NCI-H69 (cell line): ENCODE data around the gene GALK2.
A peak's percentile ranks its signal among the peaks of the same experiment; 100 is the strongest.
"Not testable (repeated sequence)": the region's sequence is repeated elsewhere in the genome, so short reads cannot be mapped to it uniquely, and the experiment has no call there.

Experiments
- DNase-seq: peaks from one replicate; lab custom pipeline; 2025; lab: John Stamatoyannopoulos, UW

The GALK2 gene

GRCh38 chr15:49223536-49224274 is 53.7 kb downstream of the GALK2 start:
- peak; percentile 15 for DNase-seq

- peak; percentile 56 for DNase-seq
These were observed 55.7 kb downstream of the GALK2 start for GRCh38 chr15:49225572-49226281.

- DNase-seq, result no peak
These were observed 57.6 kb downstream of the GALK2 start for GRCh38 chr15:49227602-49228001.

GRCh38 chr15:49229922-49230321 is 59.9 kb downstream of the GALK2 start:
- no peak for DNase-seq

DNA sequence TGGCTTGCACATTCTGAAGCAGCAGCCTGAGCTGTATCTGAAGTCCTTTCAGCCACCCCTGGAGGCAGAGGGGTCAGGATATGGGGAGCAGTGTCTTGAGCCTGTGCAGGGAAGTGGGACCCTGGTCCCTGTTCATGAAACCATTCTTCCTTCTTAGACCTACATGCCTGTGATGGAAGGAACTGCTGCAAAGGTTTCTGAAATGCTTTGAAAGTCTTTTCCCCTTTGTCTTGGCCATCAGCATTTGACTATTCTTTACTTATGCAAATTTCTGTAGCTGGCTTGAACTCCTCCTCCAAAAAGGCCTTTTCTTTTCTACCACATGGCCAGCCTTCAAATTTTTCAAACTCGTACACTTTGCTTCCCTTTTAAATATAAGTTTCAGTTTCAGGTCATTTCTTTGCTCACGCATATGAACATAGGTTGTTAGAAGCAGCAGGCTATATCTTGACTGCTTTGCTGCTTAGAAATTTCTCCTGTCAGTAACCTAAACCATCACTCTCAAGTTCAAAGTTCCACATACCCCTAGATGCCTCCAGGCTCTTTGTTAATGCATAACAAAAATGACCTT is 62.3 kb downstream of the GALK2 start:
- DNase-seq, result no peak

DNA sequence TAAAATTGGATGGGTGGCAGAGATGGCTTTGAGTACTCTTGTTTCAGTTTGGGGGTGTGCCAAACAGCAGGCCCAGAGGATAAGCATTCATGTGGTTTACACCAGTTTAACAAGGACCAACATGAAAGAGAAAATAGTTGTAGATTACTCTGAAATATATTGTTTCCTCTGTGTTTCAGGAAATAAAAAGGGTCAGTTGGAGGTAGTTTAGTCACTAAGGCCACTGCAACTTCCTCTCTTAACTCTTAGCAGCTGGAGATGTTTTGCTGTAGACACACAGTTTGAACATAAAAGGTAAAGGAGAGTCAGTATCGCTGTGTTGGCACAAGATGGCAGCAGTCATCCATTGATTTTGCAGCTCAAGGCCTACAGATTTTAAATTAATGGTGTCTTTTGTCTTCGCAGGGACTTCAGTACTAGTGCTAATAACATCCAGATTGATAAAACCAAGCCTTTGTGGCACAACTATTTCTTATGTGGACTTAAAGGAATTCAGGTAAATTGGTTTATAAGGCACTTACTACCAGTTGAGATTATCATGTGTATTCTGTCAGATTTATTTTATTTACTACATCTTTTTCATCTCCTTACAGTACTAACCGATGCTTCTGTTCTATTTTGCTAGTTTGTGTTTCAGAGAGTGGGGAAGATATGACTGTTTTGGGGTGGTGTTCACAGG is 65.5 kb downstream of the GALK2 start:
- DNase-seq, result peak; percentile 76

GRCh38 chr15:49236869-49237268 is 66.8 kb downstream of the GALK2 start:
- DNase-seq, result no peak

- peak; percentile 6 for DNase-seq
These were observed 68.3 kb downstream of the GALK2 start for GRCh38 chr15:49238342-49238741.

- DNase-seq, result no peak
These were observed 69.1 kb downstream of the GALK2 start for GRCh38 chr15:49239105-49239504.

DNA sequence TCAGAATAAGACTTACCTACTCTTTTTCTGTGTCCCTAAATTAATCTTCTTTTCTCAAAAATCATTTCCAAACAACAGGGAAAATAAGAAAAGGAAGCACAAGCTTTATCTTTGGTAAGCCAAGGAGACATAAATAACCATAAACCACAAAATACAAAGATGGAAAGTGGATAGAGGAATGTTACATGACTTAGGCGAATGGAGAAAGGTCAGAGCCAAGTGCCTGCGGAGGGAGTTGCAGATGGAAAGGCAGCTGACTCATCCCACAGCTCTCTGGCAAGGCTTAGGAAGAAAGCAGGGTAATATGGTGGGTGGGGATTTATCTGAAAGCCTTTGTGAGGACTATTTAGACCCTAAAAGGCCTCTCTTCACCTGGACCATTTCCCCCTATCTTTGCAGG is 72.8 kb downstream of the GALK2 start:
- DNase-seq, result no peak

DNA sequence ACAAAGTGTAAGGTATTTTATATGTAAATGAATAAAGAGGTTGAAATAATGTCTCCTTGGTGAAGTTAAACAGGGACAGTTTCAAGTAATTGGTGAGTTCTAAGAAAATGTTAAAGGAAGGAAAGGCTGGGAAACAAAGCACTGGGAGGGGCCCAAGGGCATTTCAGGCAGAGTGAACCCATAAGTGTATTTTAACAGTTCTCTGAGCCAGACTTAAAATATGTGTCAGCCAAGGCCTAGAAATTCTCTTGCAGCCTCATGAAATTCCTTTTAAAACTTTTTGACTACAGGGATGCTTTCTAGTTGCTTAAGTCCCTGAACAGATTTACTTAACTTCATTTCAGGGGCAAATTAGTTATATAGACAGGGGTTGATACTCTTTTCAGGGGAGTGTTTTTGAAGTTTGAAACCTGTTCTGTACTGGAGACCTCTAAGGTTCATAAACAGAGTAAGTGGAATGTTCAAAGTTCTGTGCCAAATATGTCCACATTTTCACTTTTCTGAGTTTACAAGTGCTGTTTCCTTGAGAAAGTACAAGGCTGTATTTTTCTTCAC is 77.6 kb downstream of the GALK2 start:
- DNase-seq, result no peak

GRCh38 chr15:49248291-49248690 is 78.2 kb downstream of the GALK2 start:
- peak; percentile 65 for DNase-seq

DNA sequence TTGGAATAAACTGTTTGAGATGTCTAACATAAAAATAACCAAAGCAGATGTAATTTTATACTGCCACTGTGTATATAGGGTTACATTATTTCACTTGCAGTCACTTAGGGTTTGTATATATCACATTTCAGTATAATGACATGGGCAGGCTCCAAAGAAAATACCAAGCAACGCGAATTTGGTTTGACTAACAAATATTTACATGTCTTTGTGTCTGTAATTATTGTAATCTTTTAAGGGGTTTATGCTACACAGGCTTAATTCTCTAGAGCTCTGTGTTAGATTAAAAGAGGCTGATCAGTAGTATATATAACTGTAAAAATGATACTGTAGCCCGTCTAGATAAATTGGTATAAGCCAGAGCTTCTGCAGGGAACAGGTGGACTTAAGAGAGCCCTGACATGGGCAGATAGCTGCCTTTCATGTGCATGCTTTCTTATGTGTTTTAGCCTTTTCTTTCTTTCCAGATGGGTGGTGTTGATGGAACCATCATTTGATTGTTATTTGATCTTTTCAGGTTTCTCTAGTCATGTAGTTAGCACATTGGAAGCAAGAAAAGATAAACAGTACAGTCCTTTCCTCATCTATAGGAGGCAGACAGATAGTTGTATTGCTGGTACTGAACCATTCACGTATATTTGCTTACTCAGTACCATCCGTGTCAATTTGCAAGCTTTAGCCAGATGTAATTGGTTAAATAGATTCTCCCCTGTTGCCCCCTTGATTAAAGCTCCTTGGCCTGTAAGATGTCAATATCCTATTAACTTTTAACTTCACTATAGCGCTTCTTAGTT is 86.1 kb downstream of the GALK2 start:
- DNase-seq, result peak; percentile 86

- DNase-seq, result not testable (repeated sequence)
These were observed 95.1 kb downstream of the GALK2 start for GRCh38 chr15:49265117-49265516.

- DNase-seq, result peak; percentile 41
These were observed 95.9 kb downstream of the GALK2 start for GRCh38 chr15:49265911-49266310.

DNA sequence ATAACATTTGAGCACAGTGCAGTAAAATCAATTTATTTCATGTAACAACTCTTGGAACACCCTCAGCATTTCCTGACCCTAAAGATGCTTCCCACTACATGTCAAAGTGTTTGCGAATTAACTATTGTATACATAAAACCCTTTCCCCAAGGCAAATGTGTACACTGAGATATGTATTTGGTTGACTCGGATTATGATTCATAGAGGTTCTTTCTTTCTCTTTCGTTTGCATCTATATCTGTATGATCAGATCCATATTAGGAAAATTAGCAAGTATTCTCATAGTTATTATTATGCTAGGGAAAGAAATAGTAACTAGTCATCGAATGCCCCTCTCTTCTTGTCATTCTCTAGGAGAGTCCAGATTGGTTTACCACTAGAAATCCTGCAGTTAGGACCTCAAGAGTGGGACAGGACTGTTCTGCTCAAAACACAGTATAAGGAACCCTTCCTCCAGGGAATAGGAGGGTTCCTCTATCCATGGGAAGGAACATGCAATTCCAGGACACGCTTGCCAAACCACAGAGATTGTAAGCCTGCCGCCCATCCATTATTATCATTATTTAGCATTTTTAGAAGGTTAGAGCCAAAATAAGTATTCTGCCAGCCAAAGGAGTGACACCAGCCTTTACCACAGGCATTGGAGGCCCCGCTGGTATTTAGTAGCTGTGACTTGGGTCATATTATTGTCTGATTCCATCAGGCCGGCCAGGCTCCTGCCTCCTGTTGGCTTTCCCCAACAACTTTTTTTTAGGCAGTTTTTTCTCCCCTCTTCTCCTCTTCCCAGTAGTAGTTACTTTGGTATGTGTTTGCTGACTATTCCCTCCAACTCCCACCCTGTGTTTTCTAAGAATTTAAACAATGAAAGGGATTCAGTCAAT is 100.7 kb downstream of the GALK2 start:
- no peak for DNase-seq

GRCh38 chr15:49273734-49274318 is 103.8 kb downstream of the GALK2 start:
- peak; percentile 75 for DNase-seq

GRCh38 chr15:49278751-49279150 is 108.7 kb downstream of the GALK2 start:
- DNase-seq, result no peak

DNA sequence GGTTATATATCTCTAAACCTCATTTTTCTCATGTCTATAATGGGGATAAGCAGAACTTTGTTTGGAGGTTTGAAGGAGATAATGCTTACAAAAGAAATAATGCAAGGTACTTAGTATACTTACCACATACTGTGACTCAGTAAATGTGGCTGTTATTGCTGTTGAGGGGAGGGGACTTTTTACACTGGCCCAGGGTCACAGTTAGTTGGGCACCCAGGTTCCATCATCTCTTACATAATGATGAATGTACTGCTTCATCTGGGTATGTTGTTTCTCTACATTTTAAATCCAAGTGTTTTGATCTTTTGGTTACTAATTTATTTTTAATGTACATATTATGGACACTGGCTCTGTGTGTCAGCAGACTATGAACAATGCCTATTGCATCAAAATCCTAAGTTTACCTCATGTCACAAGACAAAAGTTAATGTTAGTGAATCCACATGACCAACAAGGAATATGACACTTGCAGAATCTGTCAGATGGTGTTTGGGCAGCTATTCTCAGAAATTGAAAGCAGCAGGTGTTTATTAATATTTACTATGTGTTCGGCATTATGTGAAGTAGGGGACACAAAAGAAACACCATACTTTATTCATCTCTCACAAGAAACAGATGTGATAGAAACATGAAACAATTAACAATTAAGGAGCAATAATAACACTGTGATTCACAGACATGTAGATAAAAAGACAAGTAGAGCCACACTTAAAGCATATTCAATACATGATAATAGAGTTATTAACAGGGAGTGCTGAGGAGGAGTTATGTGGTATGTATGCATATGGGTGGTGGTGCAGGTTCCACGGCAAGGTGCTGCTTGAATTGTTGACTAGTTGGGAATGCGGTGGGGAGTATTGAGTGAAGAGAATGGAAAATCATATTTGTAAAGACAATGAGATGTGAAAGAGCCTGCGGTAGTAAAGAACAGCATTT is 109.7 kb downstream of the GALK2 start:
- peak; percentile 18 for DNase-seq
